Neuronal stem cell (in vitro differentiated cells): ENCODE data around the gene CUL9.

ENCODE experiments used
- DNase-seq: peaks from one replicate; pipeline ENCODE4 v3.0.0-alpha.2; 2013; ENCODE audit warnings: low spot score
- H2AFZ ChIP-seq: one replicate; pipeline ENCODE4 v1.6.1; 2013; ENCODE audit warnings: mild to moderate bottlenecking, low read length, inconsistent platforms
- H2AK5ac ChIP-seq: 2 replicates; pipeline ENCODE4 v1.6.1; 2013; ENCODE audit warnings: low read depth, mild to moderate bottlenecking, inconsistent platforms, low read length, moderate library complexity, mixed read lengths
- H2BK120ac ChIP-seq: 2 replicates; pipeline ENCODE4 v1.6.1; 2013; ENCODE audit warnings: low read depth, mild to moderate bottlenecking, inconsistent platforms, low read length, moderate library complexity, mixed read lengths
- H2BK12ac ChIP-seq: one replicate; pipeline ENCODE4 v1.6.1; 2013; ENCODE audit warnings: low read length, inconsistent platforms
- H2BK15ac ChIP-seq: 2 replicates; pipeline ENCODE4 v1.6.1; 2013; ENCODE audit warnings: mild to moderate bottlenecking, low read length, inconsistent platforms, mixed read lengths
- H2BK5ac ChIP-seq: one replicate; pipeline ENCODE4 v1.6.1; 2013; ENCODE audit warnings: inconsistent platforms, mild to moderate bottlenecking, low read length, moderate library complexity
- H3K14ac ChIP-seq: one replicate; pipeline ENCODE4 v1.6.1; 2013; ENCODE audit warnings: low read length, inconsistent platforms
- H3K18ac ChIP-seq: 2 replicates; pipeline ENCODE4 v1.6.1; 2013; ENCODE audit warnings: low read length, inconsistent platforms
- H3K23ac ChIP-seq: 2 replicates; pipeline ENCODE4 v1.6.1; 2013; ENCODE audit warnings: low read depth, mild to moderate bottlenecking, mixed read lengths, low read length, inconsistent platforms; ENCODE audit not compliant: poor library complexity
- H3K27ac ChIP-seq: replicated peaks from 3 replicates; pipeline ENCODE4 v1.5.1; 2013; ENCODE audit warnings: low read length, inconsistent platforms
- H3K27me3 ChIP-seq, 3 experiments: 2 replicates each; pipeline ENCODE4 v1.6.1; 2013; ENCODE audit warnings: low read length in 3 of 3, mild to moderate bottlenecking in 2 of 3, inconsistent platforms in 1 of 3, low read depth in 1 of 3, mixed read lengths in 1 of 3, moderate library complexity in 1 of 3; ENCODE audit not compliant: control insufficient read depth in 3 of 3, insufficient read depth in 3 of 3
- H3K36me3 ChIP-seq, 2 donors: replicated peaks in 1 of 2; 2 replicates each; pipeline ENCODE4 v1.6.1; 2013; ENCODE audit warnings: low read length in 2 of 2; ENCODE audit not compliant: control insufficient read depth in 2 of 2, insufficient read depth in 2 of 2
- H3K4ac ChIP-seq: 2 replicates; pipeline ENCODE4 v1.6.1; 2013; ENCODE audit warnings: inconsistent platforms, mild to moderate bottlenecking, low read length, moderate library complexity
- H3K4me1 ChIP-seq, 2 donors: 1 replicate in 1 of 2; 2 replicates in 1 of 2; pipeline ENCODE4 v1.6.1; 2013; ENCODE audit warnings: low read length in 2 of 2, low read depth in 1 of 2; ENCODE audit not compliant: control insufficient read depth in 2 of 2, insufficient read depth in 1 of 2
- H3K4me2 ChIP-seq: one replicate; pipeline ENCODE4 v1.6.1; 2013; ENCODE audit warnings: mild to moderate bottlenecking, low read length, inconsistent platforms; ENCODE audit not compliant: insufficient read depth, poor library complexity, severe bottlenecking
- H3K4me3 ChIP-seq, 2 donors: 2 replicates each; pipeline ENCODE4 v1.5.1; 2013; ENCODE audit warnings: low read length in 2 of 2, mild to moderate bottlenecking in 2 of 2, inconsistent platforms in 1 of 2, moderate library complexity in 1 of 2
- H3K79me1 ChIP-seq: one replicate; pipeline ENCODE4 v1.6.1; 2013; ENCODE audit warnings: low read depth, mild to moderate bottlenecking, inconsistent platforms, low read length, moderate library complexity
- H3K9ac ChIP-seq: one replicate; pipeline ENCODE4 v1.6.1; 2013; ENCODE audit warnings: mild to moderate bottlenecking, low read depth, low read length, inconsistent platforms; ENCODE audit not compliant: poor library complexity
- H3K9me3 ChIP-seq, 2 donors: replicated peaks in 1 of 2; 2 replicates each; pipeline versions ENCODE3 to v1.6.1; 2013; ENCODE audit warnings: low read length in 2 of 2, mild to moderate bottlenecking in 2 of 2, inconsistent platforms in 1 of 2, low read depth in 1 of 2, mixed read lengths in 1 of 2, moderate library complexity in 1 of 2; ENCODE audit not compliant: control insufficient read depth in 2 of 2, insufficient read depth in 1 of 2
- H4K8ac ChIP-seq: one replicate; pipeline ENCODE4 v1.6.1; 2013; ENCODE audit warnings: low read depth, mild to moderate bottlenecking, inconsistent platforms, low read length, moderate library complexity
- H4K91ac ChIP-seq: one replicate; pipeline ENCODE4 v1.6.1; 2013; ENCODE audit warnings: low read length, low read depth, mild to moderate bottlenecking, inconsistent platforms; ENCODE audit not compliant: poor library complexity
- WGBS, 2 donors: extraction: QIAGEN DNeasy Blood & Tissue Kit; methylation state at CpG; one replicate each; pipeline ENCODE4 v1.1.7; 2013; ENCODE audit warnings: missing lambda C conversion rate in 2 of 2, mixed read lengths in 1 of 2; ENCODE audit not compliant: insufficient read length in 2 of 2, insufficient replicate concordance in 1 of 2; ENCODE audit errors: extremely low coverage in 2 of 2; 5-methylcytosine and 5-hydroxymethylcytosine counted together

The CUL9 gene

GRCh38 chr6:43267619-43268354 is 85.8 kb downstream of the CUL9 start:
- DNase-seq, result no peak
- H2BK120ac ChIP-seq, result no peak overlapping the region
- H4K91ac ChIP-seq, result no peak overlapping the region
- H3K27ac ChIP-seq, result no peak overlapping the region
- no peak overlapping the region for H2BK12ac ChIP-seq
- H3K4ac ChIP-seq, result no peak overlapping the region
- no peak overlapping the region for H2BK15ac ChIP-seq
- no peak overlapping the region for H3K4me2 ChIP-seq
- H3K4me3 ChIP-seq, result no peak overlapping the region
- no peaks in the 10 kb centered on the region for H3K36me3 ChIP-seq
- H2AFZ ChIP-seq, result peak overlapping the region; percentile 70
- H4K8ac ChIP-seq, result no peak overlapping the region
- no peaks in the 10 kb centered on the region for H3K79me1 ChIP-seq
- no peak overlapping the region for H2AK5ac ChIP-seq
- no peak overlapping the region for H2BK5ac ChIP-seq
- no peak overlapping the region for H3K14ac ChIP-seq
- H3K9me3 ChIP-seq, result no peaks in the 10 kb centered on the region
- WGBS, 2 donors, result no CpG with 5 or more reads among the region's 7 CpGs
- H3K9ac ChIP-seq, result no peak overlapping the region
- H3K27me3 ChIP-seq, result peaks cover 0 to 4% (median 0%) of the 10 kb centered on the region in 3 experiments
- H3K4me1 ChIP-seq, result peaks cover 14 to 18% of the 10 kb centered on the region in 2 donors
- no peak overlapping the region for H3K18ac ChIP-seq
- no peak overlapping the region for H3K23ac ChIP-seq

GRCh38 chr6:43268355-43268700 is 86.3 kb downstream of the CUL9 start:
- Histone ChIP-seq H3K79me1 (no peaks in the 10 kb centered on the region), H2BK5ac (no peak overlapping the region), H2BK12ac (no peak overlapping the region), H3K27ac (no peak overlapping the region), H3K14ac (no peak overlapping the region), H3K23ac (no peak overlapping the region), H3K36me3 (no peaks in the 10 kb centered on the region), H2BK120ac (no peak overlapping the region), H2AK5ac (no peak overlapping the region), H3K18ac (no peak overlapping the region), H3K4ac (no peak overlapping the region), H3K9ac (no peak overlapping the region), H3K9me3 (no peaks in the 10 kb centered on the region), H3K4me3 (no peak overlapping the region), H3K4me1 (peaks cover 14 to 18% of the 10 kb centered on the region in 2 donors), H3K4me2 (no peak overlapping the region), H4K8ac (no peak overlapping the region), H2AFZ (peak overlapping the region; percentile 70), H3K27me3 (peaks cover 0 to 4% (median 2%) of the 10 kb centered on the region in 3 experiments), H4K91ac (no peak overlapping the region), H2BK15ac (no peak overlapping the region)
- WGBS, 2 donors, result no CpG with 5 or more reads among the region's 3 CpGs
- DNase-seq, result no peak

GRCh38 chr6:43268782-43269272 is 86.8 kb downstream of the CUL9 start:
- Histone ChIP-seq H3K36me3 (no peaks in the 10 kb centered on the region), H3K4me3 (no peak overlapping the region), H2BK5ac (peak overlapping the region; percentile 20), H3K18ac (no peak overlapping the region), H2AK5ac (no peak overlapping the region), H2BK120ac (no peak overlapping the region), H3K4ac (no peak overlapping the region), H3K27me3 (peaks cover 0 to 7% (median 4%) of the 10 kb centered on the region in 3 experiments), H3K4me2 (no peak overlapping the region), H2BK15ac (no peak overlapping the region), H3K79me1 (no peaks in the 10 kb centered on the region), H3K4me1 (peaks cover 14 to 18% of the 10 kb centered on the region in 2 donors), H3K14ac (no peak overlapping the region), H4K91ac (no peak overlapping the region), H3K9me3 (no peaks in the 10 kb centered on the region), H3K27ac (no peak overlapping the region), H2BK12ac (no peak overlapping the region), H2AFZ (no peak overlapping the region), H3K23ac (peak overlapping the region; percentile 25), H4K8ac (no peak overlapping the region), H3K9ac (no peak overlapping the region)
- DNase-seq, result no peak
- no CpG with 5 or more reads among the region's 10 CpGs for WGBS, 2 donors

- Histone ChIP-seq H2BK5ac (peak overlapping the region; percentile 20), H3K9me3 (no peaks in the 10 kb centered on the region), H2BK12ac (peak overlapping the region; percentile 24), H3K4me2 (peak overlapping the region; percentile 40), H3K18ac (peak overlapping the region; percentile 84), H3K27ac (no peak overlapping the region), H4K91ac (no peak overlapping the region), H3K23ac (peak overlapping the region; percentile 25), H2BK120ac (no peak overlapping the region), H3K36me3 (no peaks in the 10 kb centered on the region), H3K27me3 (peaks cover 0 to 13% (median 10%) of the 10 kb centered on the region in 3 experiments), H3K79me1 (no peaks in the 10 kb centered on the region), H3K4me3 (no peak overlapping the region), H2AFZ (no peak overlapping the region), H3K4me1 (peaks cover 14 to 18% of the 10 kb centered on the region in 2 donors), H2BK15ac (no peak overlapping the region), H2AK5ac (no peak overlapping the region), H3K9ac (no peak overlapping the region), H3K14ac (peak overlapping the region; percentile 9), H4K8ac (no peak overlapping the region), H3K4ac (no peak overlapping the region)
- WGBS, 2 donors, result no CpG with 5 or more reads among the region's 44 CpGs
- DNase-seq, result no peak
These were observed 87.4 kb downstream of the CUL9 start for GRCh38 chr6:43269273-43270007.
